Ishikawa (cell line): Measurements from ENCODE around the gene ZCCHC13.

Experiments used
- CEBPB ChIP-seq: IDR thresholded peaks from 2 replicates; pipeline ENCODE4 v1.6.1; 2012
- CREB1 ChIP-seq: IDR thresholded peaks from 2 replicates; pipeline ENCODE4 v1.6.1; 2012; ENCODE audit warnings: low read depth
- EGR1 ChIP-seq: IDR thresholded peaks from 2 replicates; pipeline ENCODE4 v1.6.1; 2012
- EP300 ChIP-seq: IDR thresholded peaks from 2 replicates; pipeline ENCODE4 v1.6.1; 2012; ENCODE audit warnings: borderline replicate concordance
- FOXM1 ChIP-seq: IDR thresholded peaks from 2 replicates; pipeline ENCODE4 v1.6.1; 2012; ENCODE audit warnings: low read depth, borderline replicate concordance
- MAX ChIP-seq: IDR thresholded peaks from 2 replicates; pipeline ENCODE4 v1.6.1; 2012
- NFIC ChIP-seq: IDR thresholded peaks from 2 replicates; pipeline ENCODE4 v1.6.1; 2012
- RAD21 ChIP-seq: IDR thresholded peaks from 2 replicates; pipeline ENCODE4 v1.6.1; 2012; ENCODE audit warnings: low read depth
- REST ChIP-seq: IDR thresholded peaks from 2 replicates; pipeline ENCODE4 v1.6.1; 2012; ENCODE audit warnings: low read depth, mild to moderate bottlenecking
- TAF1 ChIP-seq: IDR thresholded peaks from 2 replicates; pipeline ENCODE4 v1.6.1; 2012; ENCODE audit warnings: low read depth, mild to moderate bottlenecking
- TCF12 ChIP-seq: IDR thresholded peaks from 2 replicates; pipeline ENCODE4 v1.6.1; 2012; ENCODE audit warnings: low read depth
- TEAD4 ChIP-seq: IDR thresholded peaks from 2 replicates; pipeline ENCODE4 v1.6.1; 2012
- YY1 ChIP-seq: IDR thresholded peaks from 2 replicates; pipeline ENCODE4 v1.6.1; 2012; ENCODE audit warnings: low read depth
- ZBTB7A ChIP-seq: IDR thresholded peaks from 2 replicates; pipeline ENCODE4 v1.6.1; 2012; ENCODE audit warnings: low read depth
- TF ChIP-seq, protein P1 (sequence below): IDR thresholded peaks from 2 replicates; pipeline ENCODE4 v1.6.1; 2012

ZCCHC13 gene

DNA sequence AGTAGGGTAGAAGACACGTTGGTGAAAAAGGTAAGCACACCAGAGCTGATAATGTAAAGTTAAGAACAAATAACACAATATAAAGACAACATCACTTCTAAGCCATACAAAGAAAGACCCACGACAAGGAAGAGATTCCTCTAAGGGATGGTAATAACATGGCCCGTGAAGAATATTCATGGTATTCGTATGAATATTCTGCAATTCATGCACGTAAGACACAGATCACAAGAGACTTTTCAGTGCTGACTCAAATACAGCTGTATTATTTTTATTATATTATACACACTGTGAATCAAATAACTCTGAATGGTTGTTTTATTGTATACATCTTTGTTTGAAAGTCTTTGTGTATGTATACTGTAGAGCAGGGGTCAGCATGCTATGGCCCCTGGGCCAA is 29.5 kb upstream of the ZCCHC13 start:
- no peak for TF ChIP-seq TEAD4
- TF ChIP-seq YY1 = no peak
- TF ChIP-seq TAF1 = no peak
- TF ChIP-seq EGR1 = no peak
- no peak for TF ChIP-seq NFIC
- no peak for TF ChIP-seq EP300
- TF ChIP-seq REST = no peak
- TF ChIP-seq RAD21 = no peak
- TF ChIP-seq CREB1 = no peak
- TF ChIP-seq, protein P1, sequence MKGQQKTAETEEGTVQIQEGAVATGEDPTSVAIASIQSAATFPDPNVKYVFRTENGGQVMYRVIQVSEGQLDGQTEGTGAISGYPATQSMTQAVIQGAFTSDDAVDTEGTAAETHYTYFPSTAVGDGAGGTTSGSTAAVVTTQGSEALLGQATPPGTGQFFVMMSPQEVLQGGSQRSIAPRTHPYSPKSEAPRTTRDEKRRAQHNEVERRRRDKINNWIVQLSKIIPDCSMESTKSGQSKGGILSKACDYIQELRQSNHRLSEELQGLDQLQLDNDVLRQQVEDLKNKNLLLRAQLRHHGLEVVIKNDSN = no peak
- no peak for TF ChIP-seq CEBPB
- no peak for TF ChIP-seq MAX
- no peak for TF ChIP-seq ZBTB7A
- no peak for TF ChIP-seq FOXM1
- TF ChIP-seq TCF12 = no peak

DNA sequence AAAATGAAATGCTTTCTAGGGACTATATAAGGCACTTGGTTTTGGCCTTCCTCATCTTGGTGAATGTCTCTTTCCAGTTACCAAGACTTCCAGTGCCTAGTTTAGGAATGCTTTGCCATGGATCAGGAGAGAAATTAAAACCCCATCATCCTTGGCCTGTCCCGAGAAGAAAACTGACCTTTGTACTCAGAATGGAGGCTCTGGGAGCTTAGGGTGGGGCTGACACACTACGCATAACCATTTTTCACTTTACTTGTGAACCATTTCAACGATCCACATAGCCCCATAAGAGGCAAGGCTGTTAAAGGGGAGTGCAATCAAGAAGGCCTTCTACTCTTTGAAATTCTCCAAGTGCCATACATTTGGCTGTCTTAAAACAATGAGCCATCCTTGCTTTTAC is 26.7 kb upstream of the ZCCHC13 start:
- no peak for TF ChIP-seq TCF12
- no peak for TF ChIP-seq CREB1
- TF ChIP-seq ZBTB7A = no peak
- no peak for TF ChIP-seq TEAD4
- TF ChIP-seq, protein P1 = no peak
- TF ChIP-seq TAF1 = no peak
- TF ChIP-seq RAD21 = no peak
- TF ChIP-seq CEBPB = no peak
- no peak for TF ChIP-seq NFIC
- TF ChIP-seq FOXM1 = no peak
- no peak for TF ChIP-seq YY1
- TF ChIP-seq EP300 = no peak
- TF ChIP-seq EGR1 = no peak
- no peak for TF ChIP-seq REST
- TF ChIP-seq MAX = no peak

- TF ChIP-seq TAF1 = no peak
- TF ChIP-seq NFIC = no peak
- TF ChIP-seq CEBPB = no peak
- TF ChIP-seq RAD21 = no peak
- TF ChIP-seq EGR1 = no peak
- no peak for TF ChIP-seq TCF12
- no peak for TF ChIP-seq EP300
- no peak for TF ChIP-seq TEAD4
- TF ChIP-seq, protein P1 = no peak
- no peak for TF ChIP-seq ZBTB7A
- no peak for TF ChIP-seq YY1
- no peak for TF ChIP-seq FOXM1
- no peak for TF ChIP-seq REST
- no peak for TF ChIP-seq MAX
- TF ChIP-seq CREB1 = no peak
Measured at GRCh38 chrX:74277846-74278245, 26.1 kb upstream of the ZCCHC13 start.

DNA sequence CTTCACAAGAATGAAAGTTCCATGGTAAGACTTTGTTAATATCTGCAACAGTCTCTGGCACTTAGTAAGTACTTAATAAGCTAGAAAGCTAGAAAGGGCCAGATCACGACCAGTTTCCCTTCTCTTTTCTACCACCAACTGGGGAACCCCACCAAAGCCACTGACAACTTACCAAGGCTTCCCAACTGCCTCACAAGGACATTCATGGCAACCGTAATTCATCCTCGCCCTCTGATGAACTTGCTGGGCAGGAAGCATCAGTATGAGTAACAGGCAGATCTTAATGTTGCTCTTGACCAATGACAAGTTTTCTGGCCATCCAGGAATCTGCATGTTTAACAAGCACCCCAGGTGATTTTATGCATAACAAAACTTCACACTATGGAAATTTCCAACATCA is 23.2 kb upstream of the ZCCHC13 start:
- no peak for TF ChIP-seq TAF1
- TF ChIP-seq EP300 = no peak
- no peak for TF ChIP-seq FOXM1
- TF ChIP-seq CREB1 = no peak
- no peak for TF ChIP-seq CEBPB
- no peak for TF ChIP-seq TEAD4
- TF ChIP-seq, protein P1 = no peak
- no peak for TF ChIP-seq YY1
- TF ChIP-seq RAD21 = no peak
